GM12873 (cell line): Measurements from ENCODE around the gene COPA.

ENCODE experiments used
- CTCF ChIP-seq: IDR thresholded peaks from 2 replicates; pipeline ENCODE4 v1.5.1; 2012; ENCODE audit warnings: low read depth, mild to moderate bottlenecking, moderate library complexity, low read length, control low read depth; ENCODE audit not compliant: insufficient read depth; ENCODE audit errors: missing control alignments

COPA gene

DNA sequence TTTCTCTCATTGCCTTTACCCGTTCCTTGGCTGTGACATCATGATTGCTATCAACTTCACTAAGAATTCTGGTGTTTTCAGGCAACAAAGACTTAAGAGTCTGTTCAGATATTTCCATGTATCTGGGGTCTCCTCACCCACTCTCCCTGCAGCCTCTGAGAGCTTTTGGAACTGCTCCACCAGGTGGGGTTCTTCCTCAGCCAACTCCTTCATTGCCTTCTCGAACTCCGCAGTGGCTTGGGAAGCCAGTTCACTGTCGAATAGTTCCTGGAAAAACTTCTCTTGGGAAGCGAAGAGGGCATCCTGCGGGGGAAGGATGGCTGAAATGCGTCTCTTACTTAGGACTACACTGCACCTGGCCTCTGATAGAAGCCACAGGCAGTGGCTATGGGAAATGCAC, 60.2 kb downstream of the COPA start:
- no peak for TF ChIP-seq CTCF

- TF ChIP-seq CTCF: no peak
Observed at GRCh38 chr1:160277987-160278386, 65.1 kb downstream of the COPA start.

DNA sequence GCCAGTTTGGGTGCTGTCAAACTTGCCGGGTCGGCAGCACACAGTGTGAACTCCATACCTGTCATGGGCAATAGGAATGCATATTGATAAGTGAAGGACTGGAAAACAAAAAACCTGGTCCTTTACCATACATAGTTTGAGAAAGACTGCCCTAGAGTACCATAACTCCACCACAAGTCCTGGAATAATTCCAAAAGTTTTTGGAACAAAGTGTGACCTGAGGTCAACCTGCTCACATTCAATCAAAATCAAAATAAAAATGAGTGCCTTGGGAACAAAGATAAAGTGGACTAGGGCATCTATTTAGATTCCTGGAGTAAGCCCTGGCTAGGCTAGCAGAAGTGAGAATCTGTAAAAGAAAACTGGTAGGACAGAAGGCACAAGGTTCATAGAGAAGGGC, 65.7 kb downstream of the COPA start:
- no peak for TF ChIP-seq CTCF

GRCh38 chr1:160271025-160271424, 72.0 kb downstream of the COPA start:
- TF ChIP-seq CTCF: no peak

DNA sequence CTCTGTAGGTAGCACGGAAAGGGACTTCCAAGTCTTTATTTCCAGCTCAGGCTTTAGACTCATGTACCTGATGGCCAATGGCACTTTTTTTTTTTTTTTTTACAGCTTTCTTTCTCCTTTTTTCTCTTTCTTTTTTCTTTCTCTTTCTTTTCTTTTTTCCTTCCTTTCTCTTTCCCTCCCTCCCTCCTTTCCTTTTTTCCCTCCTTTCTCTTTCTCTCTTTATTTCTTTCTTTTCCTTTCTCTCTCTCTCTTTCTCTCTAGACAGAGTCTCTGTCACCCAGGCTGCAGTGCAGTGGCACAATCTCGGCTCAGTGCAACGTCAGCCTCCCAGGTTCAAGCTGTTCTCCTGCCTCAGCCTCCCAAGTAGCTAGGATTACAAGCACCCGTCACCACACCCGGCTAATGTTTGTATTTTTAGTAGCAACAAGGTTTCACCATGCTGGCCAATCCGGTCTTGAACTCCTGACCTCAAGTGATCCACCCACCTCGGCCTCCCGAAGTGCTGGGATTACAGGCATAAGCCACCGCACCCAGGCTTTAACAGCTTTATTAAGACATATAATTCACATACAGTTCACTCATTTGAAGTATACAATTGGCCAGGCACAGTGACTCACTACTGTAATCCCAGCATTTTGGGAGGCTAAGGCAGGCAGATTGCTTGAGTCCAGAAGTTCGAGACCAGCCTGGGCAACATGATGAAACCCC, 75.6 kb downstream of the COPA start:
- no peak for TF ChIP-seq CTCF

- TF ChIP-seq CTCF: no peak
Observed at GRCh38 chr1:160264795-160265307, 78.2 kb downstream of the COPA start.

GRCh38 chr1:160261893-160262794, 80.9 kb downstream of the COPA start, which contains the start of gene DCAF8:
Gene DCAF8, minus strand, starts transcription at chr1:160262549. Its CDS starts 18,541 bp downstream, at chr1:160244008.
- TF ChIP-seq CTCF: no peak
